Prostate gland (tissue), 2 donors: ENCODE data around the gene C4orf51. TPM values are rescaled to one million over a fixed set of nuclear protein-coding genes. Genes with fewer than 3 reads are reported as not detected.

Experiments
- DNase-seq: peaks from one replicate; pipeline ENCODE4 v3.0.0-alpha.2; 2019; ENCODE audit warnings: low spot score
- H3K27ac ChIP-seq, 2 donors: fragments of 200-600 bp; sonication (generic); 2 replicates each; pipeline ENCODE4 v1.5.1; 2017 to 2019
- H3K27me3 ChIP-seq: fragments of 200-600 bp; sonication (generic); replicated peaks from 2 replicates; pipeline ENCODE4 v1.5.1; 2019; ENCODE audit not compliant: insufficient read depth
- H3K36me3 ChIP-seq, 2 donors: fragments of 200-600 bp; sonication (generic); 1 replicate in 1 of 2; 2 replicates in 1 of 2; pipeline versions ENCODE4 v1.5.1 to v1.8.1; 2017 to 2019
- H3K4me1 ChIP-seq: fragments of 200-600 bp; sonication (generic); replicated peaks from 2 replicates; pipeline ENCODE4 v1.5.1; 2019
- H3K4me3 ChIP-seq, 2 donors: fragments of 200-600 bp; sonication (generic); 2 replicates each; pipeline ENCODE4 v1.5.1; 2017 to 2019
- H3K9me3 ChIP-seq: fragments of 200-600 bp; sonication (generic); 2 replicates; pipeline ENCODE4 v1.5.1; 2017
- CTCF ChIP-seq, 4 experiments: fragments of 200-600 bp in 2 of 4; fragments of 450-650 bp in 2 of 4; sonication (generic) in 2 of 4; IDR thresholded peaks; 1 replicate in 3 of 4; 2 replicates in 1 of 4; pipeline ENCODE4 v1.5.1; 2016 to 2019; ENCODE audit warnings: antibody characterized with exemption in 4 of 4, mild to moderate bottlenecking in 2 of 4, moderate library complexity in 2 of 4
- POLR2A ChIP-seq: fragments of 450-650 bp; IDR thresholded peaks from one replicate; pipeline ENCODE4 v1.6.1; 2016; ENCODE audit warnings: antibody characterized with exemption, mild to moderate bottlenecking
- POLR2AphosphoS5 ChIP-seq: sonication (generic); formaldehyde crosslinking; IDR thresholded peaks from one replicate; pipeline ENCODE4 v1.6.1; 2017; ENCODE audit warnings: antibody characterized with exemption
- WGBS: methylation state at CpG from one replicate; pipeline ENCODE4 v1.1.5; 2018; 5-methylcytosine and 5-hydroxymethylcytosine counted together
- intact Hi-C: fragments of 100-400 bp; cut with DNase I; formaldehyde crosslinking; loops from one replicate; pipeline ENCODE4 v1.14.2; 2022
- total RNA-seq, 2 donors: library from RNA; depleted of rRNA; stranded (reverse); fragments of >200 nt; gene quantifications; one replicate each; pipeline ENCODE4 v1.1.0, GENCODE V29; 2016

The C4orf51 gene
- total RNA-seq, 2 donors from 2014 or later: not detected

- 51% methylated on average over 7 of the region's 7 CpGs for whole genome bisulfite sequencing
- peaks cover 30% of the 10 kb centered on the region for H3K4me1 ChIP-seq
- no peaks in the 10 kb centered on the region for H3K36me3 ChIP-seq
- H3K27ac ChIP-seq: peak overlapping the region; percentile 97 to 98
- no peak overlapping the region for H3K4me3 ChIP-seq
- H3K9me3 ChIP-seq: no peaks in the 10 kb centered on the region
- TF ChIP-seq CTCF (IDR thresholded peaks at IDR 0.05) (no peak), POLR2AphosphoS5 (no peak), POLR2A (no peak)
- no peaks in the 10 kb centered on the region for H3K27me3 ChIP-seq
- intact Hi-C loops: loop anchor here (2.0 to 10.0 kb wide), 3 partner anchors 91 to 639 kb away; partner anchors contain the start of genes ABCE1, ANAPC10 and MMAA
- no peak for DNase-seq
Measured at GRCh38 chr4:145734031-145734430, 54.1 kb downstream of the C4orf51 start.

GRCh38 chr4:145734576-145735346 is 54.8 kb downstream of the C4orf51 start:
- no peak overlapping the region for H3K4me3 ChIP-seq
- H3K9me3 ChIP-seq: no peaks in the 10 kb centered on the region
- TF ChIP-seq POLR2AphosphoS5: peak; percentile 93
- TF ChIP-seq CTCF (IDR thresholded peaks at IDR 0.05): no peak
- peak; percentile 17 for TF ChIP-seq POLR2A
- DNase-seq: peak; percentile 89
- intact Hi-C loops: loop anchor here (2.0 to 10.0 kb wide), 3 partner anchors 90 to 640 kb away; partner anchors contain the start of genes ABCE1, ANAPC10 and MMAA
- no peaks in the 10 kb centered on the region for H3K36me3 ChIP-seq
- WGBS: 25% methylated on average over 14 of the region's 14 CpGs
- peak overlapping the region; percentile 97 to 98 for H3K27ac ChIP-seq
- peaks cover 30% of the 10 kb centered on the region for H3K4me1 ChIP-seq
- H3K27me3 ChIP-seq: no peaks in the 10 kb centered on the region

- Histone ChIP-seq H3K4me3 (no peak overlapping the region), H3K9me3 (no peaks in the 10 kb centered on the region), H3K27ac (peak overlapping the region; percentile 97 to 98), H3K27me3 (no peaks in the 10 kb centered on the region), H3K36me3 (no peaks in the 10 kb centered on the region), H3K4me1 (peaks cover 30% of the 10 kb centered on the region)
- TF ChIP-seq POLR2AphosphoS5 (no peak), POLR2A (no peak), CTCF (IDR thresholded peaks at IDR 0.05) (no peak)
- DNase-seq: peak; percentile 21
- 41% methylated on average over 2 of the region's 2 CpGs for WGBS
- intact Hi-C loops: loop anchor here (2.0 to 10.0 kb wide), 3 partner anchors 89 to 641 kb away; partner anchors contain the start of genes ABCE1, ANAPC10 and MMAA
Measured at GRCh38 chr4:145735347-145735675, 55.4 kb downstream of the C4orf51 start.

- 75% methylated on average over 4 of the region's 4 CpGs for WGBS
- no peak for DNase-seq
- peak overlapping the region; percentile 97 to 98 for H3K27ac ChIP-seq
- H3K27me3 ChIP-seq: no peaks in the 10 kb centered on the region
- intact Hi-C loops: loop anchor here (2.0 to 10.0 kb wide), 3 partner anchors 89 to 641 kb away; partner anchors contain the start of genes ABCE1, ANAPC10 and MMAA
- peaks cover 30% of the 10 kb centered on the region for H3K4me1 ChIP-seq
- no peak for TF ChIP-seq POLR2AphosphoS5
- no peak for TF ChIP-seq CTCF (IDR thresholded peaks at IDR 0.05)
- no peak for TF ChIP-seq POLR2A
- H3K4me3 ChIP-seq: no peak overlapping the region
- H3K9me3 ChIP-seq: no peaks in the 10 kb centered on the region
- H3K36me3 ChIP-seq: no peaks in the 10 kb centered on the region
Measured at GRCh38 chr4:145735827-145736226, 55.9 kb downstream of the C4orf51 start.
